NCI-H1930 (cell line): ENCODE results near the gene IL3RA.
"Not testable (repeated sequence)": the region's sequence is repeated elsewhere in the genome, so short reads cannot be mapped to it uniquely, and the experiment has no call there.

ENCODE experiments used
- DNase-seq, 2 experiments: peaks; one replicate each; lab custom pipeline; 2025; lab: John Stamatoyannopoulos, UW

The IL3RA gene

GRCh38 chrX:1336331-1336943 is at the start of gene IL3RA:
IL3RA (plus strand) TSS chrX:1336785; CDS start chrX:1341766, 4,981 bp downstream.
- DNase-seq = no peak

DNA sequence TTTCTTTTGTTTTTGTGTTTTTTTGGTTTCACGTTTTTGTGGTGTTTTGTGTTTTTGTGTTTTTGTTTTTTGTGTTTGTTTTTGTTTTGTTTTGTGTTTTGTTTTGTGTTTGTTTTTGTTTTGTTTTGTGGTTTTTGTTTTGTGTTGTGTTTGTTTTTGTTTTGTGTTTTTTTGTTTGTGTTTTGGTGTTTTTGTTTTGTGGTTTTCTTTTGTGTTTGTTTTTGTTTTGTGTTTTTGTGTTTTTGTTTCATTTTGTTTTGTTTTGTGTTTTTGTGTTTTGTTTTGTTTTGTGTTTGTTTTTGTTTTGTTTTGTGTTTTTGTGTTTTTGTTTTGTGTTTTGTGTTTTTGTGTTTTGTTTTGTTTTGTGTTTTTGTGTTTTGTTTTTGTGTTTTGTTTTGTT is 47.0 kb upstream of the IL3RA start:
- DNase-seq = no peak

- no peak for DNase-seq
Measured at GRCh38 chrX:1291110-1291740, 45.4 kb upstream of the IL3RA start.

DNA sequence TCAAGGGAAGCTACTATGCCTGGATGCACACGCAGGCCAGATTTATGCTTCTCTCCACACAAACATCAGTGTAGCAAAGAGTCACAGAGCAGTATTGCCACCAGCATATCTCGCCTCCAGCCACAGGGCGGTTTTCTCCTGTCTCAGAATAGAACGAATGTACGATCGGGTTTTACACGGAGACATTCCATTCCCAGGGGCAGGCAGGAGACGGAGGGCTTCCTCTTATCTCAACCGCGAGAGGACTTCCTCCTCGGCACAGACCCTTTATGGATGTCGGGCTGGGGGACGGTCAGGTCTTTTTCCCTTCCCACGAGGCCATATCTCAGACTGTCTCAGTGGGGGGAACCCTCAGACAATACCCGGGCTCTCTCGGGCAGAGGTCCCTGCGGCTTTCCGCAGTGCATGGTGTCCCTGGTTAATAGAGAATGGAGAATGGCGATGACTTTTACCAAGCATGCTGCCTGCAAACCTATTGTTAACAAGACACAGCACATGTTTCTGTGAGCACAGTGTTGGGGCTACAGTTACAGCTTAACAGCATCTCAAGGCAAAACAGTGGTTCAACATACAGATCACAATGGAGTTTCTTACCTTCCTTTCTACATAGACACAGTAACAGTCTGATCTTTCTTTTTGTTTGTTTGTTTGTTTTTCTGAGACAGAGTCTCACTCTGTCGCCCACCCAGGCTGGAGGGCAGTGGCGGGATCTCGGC is 43.9 kb upstream of the IL3RA start:
- DNase-seq = no peak

DNA sequence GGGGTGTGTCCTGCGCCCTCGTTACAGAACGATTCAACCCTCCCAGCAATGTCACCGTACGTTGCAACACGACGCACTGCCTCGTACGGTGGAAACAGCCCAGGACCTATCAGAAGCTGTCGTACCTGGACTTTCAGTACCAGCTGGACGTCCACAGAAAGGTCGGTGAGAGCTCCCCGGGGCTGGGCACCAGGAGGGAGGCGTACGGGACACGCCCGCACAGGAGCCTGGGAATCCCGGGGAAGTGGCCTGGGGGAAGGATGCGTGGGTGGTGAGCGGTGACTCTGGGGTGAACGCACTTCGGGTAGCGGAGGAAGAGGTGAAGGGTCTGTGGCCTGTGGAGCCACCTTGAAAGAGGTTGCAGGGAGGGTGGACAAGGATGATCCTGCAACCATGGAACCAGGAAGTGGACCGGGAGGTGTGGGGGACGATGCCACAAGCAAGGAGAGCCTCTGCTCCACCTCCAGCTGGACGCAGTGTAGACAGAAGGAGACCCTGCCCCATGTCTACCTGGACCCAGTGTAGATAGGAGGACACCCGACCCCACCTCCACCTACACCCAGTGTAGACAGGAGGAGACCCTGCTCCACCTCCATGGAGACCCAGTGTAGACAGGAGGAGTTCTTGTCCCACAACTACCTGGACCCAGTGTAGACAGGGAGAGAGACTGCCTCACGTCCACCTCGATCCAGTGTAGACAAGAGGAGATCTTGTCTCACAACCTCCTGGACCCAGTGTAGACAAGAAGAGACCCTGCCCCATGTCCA is 42.1 kb upstream of the IL3RA start:
- no peak for DNase-seq

DNA sequence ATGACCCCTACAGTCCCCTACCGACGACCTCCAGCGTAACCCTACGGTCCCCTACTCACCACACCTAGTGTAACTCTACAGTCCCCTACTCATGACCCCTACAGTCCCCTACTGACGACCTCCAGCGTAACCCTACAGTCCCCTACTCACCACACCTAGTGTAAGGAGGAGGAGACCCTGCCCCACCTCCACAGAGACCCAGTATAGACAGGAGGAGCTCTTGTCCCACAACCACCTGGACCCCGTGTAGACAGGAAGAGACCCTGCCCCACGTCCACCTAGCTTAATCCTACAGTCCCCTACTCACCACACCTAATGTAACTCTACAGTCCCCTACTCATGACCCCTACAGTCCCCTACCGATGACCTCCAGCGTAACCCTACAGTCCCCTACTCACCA is 41.0 kb upstream of the IL3RA start:
- DNase-seq = no peak

- DNase-seq = not testable (repeated sequence)
Measured at GRCh38 chrX:1297591-1297990, 39.0 kb upstream of the IL3RA start.

GRCh38 chrX:1300449-1300848 is 36.1 kb upstream of the IL3RA start:
- no peak for DNase-seq

- DNase-seq = no peak
Measured at GRCh38 chrX:1305411-1305810, 31.2 kb upstream of the IL3RA start.

DNA sequence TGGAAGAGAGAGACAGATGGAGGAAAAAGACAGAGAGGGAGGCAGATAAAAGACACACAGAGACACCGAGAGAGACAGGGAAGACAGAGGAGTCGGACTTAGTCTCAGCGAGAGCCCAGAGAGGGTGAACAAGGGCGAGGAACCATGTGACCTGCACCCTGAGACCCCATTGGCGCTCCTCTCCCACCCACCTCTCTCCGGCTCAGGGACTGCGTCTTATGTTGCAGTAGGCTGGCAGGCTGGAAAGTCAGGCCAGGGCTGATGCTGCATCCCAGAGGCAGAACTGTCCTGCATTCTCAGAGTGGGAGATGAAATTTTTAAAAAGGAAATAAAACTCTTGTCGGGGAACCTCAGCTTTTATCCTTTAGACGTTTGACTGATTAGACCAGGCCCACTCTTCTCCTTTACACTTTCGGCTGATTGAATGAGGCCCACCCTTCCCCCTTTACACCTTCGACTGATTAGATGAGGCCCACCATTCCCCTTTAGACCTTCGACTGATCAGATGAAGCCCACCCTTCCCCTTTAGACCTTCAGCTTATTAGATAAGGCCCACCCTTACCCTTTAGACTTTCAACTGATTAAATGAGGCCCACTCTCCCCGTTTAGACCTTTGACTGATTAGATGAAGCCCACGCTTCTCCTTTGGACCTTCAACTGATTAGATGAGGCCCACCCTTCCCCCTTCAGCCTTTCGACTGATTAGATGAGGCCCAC is 29.5 kb upstream of the IL3RA start:
- no peak for DNase-seq

DNA sequence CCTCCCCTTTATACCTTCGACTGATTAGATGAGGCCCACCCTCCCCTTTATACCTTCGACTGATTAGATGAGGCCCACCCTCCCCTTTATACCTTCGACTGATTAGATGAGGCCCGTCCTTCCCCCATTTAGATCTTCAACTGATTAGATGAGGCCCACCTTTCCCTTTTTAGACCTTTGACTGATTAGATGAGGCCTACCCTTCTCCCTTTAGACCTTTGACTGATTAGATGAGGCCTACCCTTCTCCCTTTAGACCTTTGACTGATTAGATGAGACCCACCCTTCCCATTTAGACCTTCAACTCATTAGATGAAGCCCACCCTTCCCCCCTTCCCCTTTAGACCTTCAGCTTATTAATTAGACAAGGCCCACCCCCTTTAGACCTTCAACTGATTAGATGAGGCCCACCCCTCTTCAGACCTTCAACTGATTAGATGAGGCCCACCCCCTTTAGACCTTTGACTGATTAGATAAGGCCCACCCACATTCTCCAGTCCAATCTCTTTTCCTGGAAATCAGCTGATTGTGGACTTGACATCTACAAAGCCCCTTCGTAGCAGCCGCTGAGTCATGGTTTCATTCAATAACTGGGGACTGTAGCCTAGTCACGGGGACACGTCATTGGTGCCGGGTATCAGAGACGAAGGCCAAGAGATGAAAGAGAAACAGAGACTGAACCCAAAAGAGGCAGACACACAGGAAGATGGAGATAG is 28.8 kb upstream of the IL3RA start:
- DNase-seq = no peak

DNA sequence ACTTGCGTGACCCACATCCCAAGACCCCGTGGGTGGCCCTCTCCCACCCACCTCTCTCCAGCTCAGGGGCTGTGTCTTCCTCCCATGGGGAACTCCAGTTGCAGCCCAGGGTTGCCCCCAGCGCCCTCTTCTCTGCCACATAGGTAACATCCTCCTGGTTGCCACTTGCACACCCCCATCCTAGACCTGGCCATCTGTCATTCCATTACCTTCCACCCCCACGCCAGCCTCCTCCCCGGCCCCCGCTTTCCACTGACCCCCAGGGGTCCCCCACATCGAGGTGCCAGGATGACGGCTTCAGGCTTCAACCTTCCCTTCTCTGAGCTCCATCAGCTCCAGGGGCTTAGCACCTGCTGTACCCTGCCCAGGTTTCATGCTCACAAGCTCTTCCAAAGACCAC is 28.1 kb upstream of the IL3RA start:
- no peak for DNase-seq

GRCh38 chrX:1308917-1309316 is 27.7 kb upstream of the IL3RA start:
- not testable (repeated sequence) for DNase-seq

DNA sequence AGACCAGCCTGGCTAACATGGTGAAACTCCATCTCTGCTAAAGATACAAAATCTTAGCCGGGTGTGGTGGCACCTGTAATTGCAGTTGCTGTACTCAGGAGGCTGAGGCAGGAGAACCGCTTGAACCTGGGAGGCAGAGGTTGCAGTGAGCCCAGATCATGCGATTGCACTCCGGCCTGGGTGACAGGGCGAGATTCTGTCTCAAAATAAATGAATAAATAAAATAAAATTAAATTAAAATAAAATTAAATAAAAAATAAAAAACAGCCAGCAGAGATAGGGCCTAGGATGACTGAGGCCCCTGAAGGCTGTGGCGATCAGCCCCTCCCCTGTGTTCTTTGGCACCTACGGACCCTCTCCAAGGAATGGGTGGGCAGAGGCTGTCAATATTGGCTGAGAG is 22.8 kb upstream of the IL3RA start:
- DNase-seq = no peak

DNA sequence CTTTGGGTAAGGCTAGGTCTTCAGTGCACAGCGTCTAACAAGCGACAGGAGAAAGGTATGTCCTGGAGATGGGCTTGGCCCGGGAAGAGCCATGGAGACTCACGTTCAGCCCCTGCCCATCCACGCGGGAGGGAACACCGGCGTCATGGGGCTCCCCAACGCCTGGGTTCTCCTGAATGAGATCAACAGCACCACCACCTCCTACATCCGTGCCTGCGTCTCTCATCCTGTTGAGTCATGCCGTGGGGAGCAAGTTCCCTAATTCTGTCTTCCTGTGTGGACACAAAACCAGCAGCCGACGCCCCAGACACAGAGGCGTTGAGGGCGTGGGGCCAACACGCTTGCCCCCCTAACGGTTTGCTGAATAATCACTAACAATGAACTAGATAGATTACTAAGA is 20.1 kb upstream of the IL3RA start:
- DNase-seq = no peak

- DNase-seq = no peak
Measured at GRCh38 chrX:1321674-1322073, 14.9 kb upstream of the IL3RA start.

DNA sequence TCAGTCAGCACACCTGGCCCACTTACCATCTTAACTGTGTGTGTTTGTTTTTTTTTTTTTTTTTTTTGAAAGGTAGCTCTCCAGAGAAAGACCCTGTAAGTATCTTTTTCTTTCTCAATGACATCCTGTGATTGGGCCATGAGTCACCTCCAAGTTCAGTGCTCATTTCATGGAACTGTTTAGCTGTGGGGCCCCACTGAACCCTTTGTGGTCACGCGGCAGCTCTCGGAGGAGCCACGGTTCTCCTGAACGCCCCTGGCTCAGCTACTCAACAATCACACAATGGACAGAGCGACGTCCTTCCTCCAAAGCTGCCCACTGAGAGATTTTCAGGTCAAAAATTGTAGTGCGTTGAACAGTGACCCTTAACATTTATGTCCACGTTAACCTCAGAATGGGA is 14.2 kb upstream of the IL3RA start:
- no peak for DNase-seq

- no peak for DNase-seq
Measured at GRCh38 chrX:1323315-1323714, 13.3 kb upstream of the IL3RA start.

GRCh38 chrX:1325515-1326116 is 11.0 kb upstream of the IL3RA start:
- no peak for DNase-seq

DNA sequence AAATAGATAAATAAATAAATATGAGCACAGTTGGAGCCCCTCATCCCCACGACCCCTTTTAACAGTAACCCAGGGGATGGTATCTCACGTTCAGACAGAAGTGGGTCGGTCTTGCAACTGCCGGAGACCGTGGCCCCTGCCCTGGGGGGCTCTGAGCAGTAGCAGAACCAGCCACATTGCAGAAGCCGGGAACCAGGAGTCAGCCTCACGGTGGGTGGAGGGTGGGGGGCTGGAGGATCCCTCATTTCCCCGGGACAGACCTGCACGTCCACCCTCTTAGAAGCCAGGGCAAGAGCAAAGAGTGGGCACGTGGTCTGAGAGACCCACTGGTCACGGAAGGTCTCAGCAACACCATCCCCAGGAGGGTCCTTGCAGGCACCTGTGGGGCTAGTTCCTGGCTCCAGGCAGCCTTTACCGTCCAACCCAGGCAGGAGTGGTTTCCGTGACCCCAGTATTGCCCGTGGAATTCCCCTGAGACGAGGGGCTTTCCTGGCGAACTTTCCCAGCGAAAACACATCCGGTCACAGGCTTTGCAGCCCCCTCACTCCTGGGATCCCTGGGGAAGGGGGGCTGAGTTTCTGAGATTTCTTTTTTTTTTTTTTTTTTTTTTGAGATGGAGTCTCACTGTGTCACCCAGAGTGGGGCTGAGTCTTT is 8.8 kb upstream of the IL3RA start:
- no peak for DNase-seq
